NCI-H2171 treated with DMSO at 0.1 percent for 48 hours (cell line): ENCODE data around the gene NPTN.
"Not testable (repeated sequence)": the region's sequence is repeated elsewhere in the genome, so short reads cannot be mapped to it uniquely, and the experiment has no call there.

Experiments used
- DNase-seq: peaks from one replicate; lab custom pipeline; 2025; lab: John Stamatoyannopoulos, UW

NPTN gene

DNA sequence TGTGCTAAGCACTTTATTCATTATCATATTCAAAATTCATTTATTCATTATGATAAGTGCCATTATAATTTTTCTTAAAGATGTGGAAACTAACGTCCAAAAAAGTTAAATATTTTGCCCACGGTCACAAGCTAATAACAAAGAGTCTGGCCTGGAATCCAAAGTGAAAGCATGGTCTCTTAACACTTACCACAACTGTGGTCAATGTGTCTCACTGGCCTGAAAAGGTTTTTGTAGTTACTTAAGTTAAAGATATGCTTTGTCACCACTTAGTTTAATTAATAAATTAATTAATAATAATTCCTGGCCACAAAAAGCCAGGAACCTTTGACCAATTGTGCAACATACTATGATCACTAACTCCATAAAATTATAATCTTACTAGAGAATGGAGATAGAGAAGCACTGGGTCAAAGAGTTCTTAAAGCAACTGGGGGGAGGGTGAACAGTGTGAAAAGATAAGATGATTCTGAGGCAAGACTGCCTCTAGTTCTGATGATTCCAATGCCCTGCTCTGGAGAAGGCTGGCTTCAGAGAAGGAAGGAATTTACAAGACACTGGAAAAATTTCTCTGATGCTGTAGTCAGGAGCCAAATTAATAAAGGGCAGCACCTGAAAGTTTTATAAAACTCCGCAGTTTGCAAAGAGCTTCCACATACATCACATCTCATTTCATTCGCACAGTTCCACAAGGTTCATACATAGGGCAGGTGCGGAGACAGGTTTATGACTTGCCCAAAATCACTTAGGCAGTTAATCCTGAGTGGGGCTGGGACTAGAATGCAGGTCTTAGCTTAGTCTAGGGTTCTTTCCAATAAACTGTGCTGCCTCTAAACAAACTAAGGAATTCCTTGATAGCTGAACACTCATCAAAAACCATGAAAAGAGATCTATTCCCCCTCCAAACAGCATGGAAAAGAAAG is 32.5 kb downstream of the NPTN start:
- no peak for DNase-seq

DNA sequence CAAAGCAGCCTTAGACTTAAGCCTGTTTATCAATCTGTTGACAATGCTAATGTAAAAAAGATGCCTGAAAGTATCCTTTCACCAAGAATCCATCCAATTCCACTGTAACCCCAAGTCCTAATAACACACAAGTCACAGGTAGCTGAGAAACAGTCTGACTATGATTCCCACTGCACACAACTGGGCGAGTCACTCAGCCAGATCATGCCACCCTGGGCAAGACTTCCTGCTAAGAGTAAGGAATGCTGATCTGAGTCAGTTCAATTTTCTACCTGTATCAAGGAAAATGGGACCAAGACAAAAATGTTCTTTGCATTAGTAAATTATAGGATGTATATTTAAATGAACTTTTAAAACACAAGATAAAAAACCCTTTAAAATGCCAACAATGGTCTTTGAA is 33.3 kb downstream of the NPTN start:
- no peak for DNase-seq

DNA sequence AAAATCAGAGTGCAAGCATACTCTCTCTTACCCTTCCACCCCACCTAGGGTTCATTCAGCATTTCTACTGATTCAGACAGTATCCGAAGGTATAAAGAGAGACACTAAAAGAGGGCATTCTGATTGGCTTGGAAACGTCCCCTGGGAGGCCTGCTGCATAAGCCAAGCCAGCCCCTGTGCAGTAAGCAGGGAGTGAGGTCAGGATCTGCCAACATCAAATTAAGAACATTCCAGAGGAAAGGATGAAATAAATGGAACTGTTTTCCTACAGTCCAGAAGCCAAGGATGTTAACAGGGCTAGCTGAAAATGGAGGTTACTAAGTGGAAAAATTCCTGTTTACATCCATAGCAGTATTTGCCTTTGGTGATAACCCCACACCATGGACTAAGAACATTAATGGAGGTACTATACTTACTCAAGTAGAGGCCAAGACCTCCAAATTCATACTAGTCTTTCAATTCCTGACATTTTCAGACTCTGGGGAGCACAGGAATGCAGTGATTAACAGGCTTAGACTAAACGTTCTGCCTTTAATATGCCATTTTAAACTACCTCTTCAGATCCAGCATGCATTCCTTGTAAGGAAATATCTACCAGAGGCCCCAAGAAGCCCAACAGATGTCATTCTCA is 34.5 kb downstream of the NPTN start:
- peak; percentile 20 for DNase-seq

DNA sequence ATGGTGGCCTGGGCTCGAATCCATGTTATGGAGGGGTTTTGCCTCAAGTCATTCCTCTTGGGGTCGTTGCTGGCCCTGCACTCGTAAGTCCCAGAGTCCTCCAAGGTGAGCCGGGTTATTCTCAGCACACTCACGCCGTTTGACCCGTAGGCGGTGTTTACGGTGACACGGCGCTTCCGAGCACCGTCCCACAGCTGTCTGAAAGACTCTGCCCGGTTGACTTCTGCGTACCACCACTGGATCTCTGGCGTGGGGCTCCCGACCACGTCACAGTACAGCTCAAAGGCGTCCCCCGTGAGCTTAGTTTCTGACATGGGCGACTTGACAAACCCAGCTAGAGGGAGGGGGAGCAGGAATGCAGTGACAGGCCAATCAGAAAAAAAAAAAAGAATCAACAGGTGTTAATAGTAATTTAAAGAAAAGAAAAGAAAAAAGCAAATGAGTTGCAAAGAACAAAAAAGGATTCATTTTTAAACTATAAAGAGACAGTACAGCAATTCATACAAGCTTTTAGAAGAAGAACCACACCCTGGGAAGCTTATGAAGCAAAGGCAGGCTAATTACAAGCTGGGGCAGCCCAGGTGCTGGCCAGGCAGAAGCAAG is 36.1 kb downstream of the NPTN start:
- DNase-seq = no peak

DNA sequence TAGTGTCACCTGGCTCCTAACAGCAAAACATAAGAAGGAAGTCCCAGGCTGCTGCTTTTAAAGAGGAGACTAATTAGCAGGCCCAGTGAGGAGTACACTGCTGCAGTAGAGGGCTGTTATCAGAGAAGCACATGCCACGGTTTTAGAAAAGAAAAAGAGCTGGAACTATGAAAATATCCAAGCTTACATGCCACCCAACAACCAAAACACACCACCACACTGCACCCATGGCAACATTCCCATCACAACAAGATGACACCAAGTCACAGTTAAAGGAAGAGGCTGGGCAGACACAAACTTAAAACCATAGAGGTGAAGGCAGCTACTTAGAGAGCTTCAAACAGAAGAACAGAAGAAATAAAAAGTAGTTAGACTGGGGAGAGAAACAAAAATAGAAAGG is 37.0 kb downstream of the NPTN start:
- no peak for DNase-seq

DNA sequence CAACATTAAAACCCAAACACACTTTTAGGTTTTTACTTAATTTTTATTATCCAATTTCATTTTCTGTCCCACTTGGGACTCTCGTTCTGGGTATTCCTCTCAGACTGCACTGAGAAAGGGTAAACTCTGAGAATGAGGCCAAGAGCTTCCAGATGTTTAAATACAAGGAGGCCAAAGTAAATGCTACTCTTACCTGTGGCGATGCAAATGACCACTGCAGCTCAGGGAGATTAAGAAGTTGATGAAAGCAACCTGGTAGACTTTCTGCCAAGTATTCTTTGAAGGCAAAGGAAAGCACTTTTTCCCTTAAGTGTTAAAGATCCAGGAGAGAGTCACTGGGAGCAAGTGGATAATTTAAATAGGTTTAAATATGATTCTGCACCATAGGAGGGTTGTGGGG is 39.1 kb downstream of the NPTN start:
- DNase-seq = no peak

DNA sequence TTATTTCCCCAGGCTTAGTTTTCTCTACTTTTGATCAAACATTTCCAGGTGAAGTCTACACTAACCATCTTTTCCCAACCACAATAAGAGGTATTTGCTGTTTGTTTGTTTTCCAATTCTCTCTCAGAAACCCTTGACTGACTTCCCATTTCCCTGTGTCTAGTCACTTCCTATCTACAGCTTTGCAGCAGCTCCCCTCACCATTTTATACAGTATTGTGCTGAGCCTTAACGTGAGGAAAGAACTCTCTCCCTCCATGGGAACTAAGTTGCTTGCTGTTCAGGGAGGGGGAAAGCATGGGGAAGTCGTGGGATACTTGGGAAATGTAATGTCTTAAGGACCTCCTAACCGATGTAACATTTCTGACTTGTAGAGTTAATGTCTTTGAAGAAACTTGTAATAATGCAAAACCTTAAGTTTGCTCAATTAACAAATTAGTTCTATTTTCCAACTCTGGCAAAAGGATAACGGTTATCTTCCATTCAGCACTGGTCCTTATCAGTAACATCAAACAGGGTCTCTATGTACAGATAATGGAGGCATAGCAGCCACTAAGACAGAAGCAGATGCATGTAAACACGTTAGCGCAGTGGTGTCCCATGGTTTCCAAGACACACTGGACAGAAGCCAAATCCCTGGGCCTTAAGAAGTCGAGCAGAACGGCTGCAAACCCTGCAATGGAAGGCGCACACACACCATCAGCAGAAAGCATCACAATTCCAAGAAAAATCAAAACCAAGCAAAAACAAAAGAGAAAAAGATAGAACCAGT is 39.7 kb downstream of the NPTN start:
- peak; percentile 31 for DNase-seq

DNA sequence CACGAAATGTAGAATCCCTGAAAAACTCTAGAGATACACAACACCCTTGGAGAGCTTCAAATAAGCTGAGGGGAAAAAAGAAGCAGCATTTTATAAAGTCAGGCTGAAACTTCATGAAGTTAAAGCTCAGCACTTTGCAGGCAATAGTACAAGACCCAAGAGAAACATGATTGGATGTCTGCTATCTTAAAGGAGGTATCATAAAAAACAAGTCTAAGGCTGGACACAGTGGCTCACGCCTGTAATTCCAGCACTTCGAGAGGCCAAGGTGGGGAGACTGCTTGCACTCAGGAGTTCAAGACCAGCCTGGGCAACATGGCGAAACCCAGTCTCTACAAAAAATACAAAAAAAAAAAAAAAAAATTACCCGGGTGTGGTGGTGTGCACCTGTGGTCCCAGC is 42.9 kb downstream of the NPTN start:
- DNase-seq = no peak

DNA sequence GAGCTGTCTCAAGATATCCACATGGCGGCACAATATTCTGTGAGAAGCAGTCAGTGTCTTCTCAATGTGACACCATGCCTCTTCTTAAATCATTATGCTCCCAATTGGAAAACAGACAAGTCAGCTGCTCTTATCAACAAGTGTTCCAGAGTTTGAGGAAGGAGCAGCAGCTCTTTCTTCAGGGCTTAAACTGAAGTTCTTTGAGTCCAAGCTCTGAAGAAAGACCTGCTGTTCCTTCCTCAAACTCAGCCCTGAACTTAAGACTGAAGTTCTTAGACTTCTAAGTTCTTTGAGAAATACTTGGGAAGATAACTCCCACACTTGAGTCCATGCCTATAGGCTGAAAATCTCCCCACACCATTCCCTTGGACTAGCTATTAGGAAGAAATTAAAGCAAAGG is 43.4 kb downstream of the NPTN start:
- no peak for DNase-seq

DNA sequence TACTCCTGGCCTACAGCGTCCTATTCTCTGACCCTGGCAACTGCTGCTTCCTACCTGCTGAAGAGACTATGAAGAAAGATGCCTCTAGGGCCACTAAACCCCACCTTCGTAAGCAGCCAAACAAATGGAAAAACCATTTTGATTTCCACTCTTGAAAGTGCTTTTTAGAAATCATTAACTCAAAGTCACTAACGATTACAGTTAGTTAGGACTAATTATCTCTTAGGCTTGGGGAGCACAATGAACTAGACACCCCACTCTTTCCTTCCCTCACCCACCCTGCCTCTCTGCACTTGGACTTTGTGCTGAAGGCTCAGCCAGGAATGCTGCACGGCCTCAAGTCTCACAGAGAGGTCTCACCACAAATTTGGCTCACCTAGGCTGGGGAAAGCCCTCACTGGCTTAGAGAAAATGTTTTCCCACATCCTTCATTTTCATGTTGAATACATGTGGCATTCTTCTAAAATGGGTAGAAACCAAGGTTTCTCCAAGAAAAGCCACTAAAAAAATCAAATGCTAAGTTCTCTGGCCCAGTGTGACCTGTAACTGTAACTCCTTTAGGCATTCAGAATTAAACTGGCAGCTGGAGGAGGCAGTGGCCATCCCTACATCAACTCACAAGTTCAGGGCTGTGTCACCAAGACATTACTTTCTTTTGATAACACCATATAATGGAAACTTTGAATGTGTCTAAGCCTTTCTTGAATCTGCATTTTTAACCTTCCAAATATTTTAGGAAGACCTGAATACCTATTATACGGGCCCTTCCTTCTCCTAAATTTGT is 47.1 kb downstream of the NPTN start:
- no peak for DNase-seq

DNA sequence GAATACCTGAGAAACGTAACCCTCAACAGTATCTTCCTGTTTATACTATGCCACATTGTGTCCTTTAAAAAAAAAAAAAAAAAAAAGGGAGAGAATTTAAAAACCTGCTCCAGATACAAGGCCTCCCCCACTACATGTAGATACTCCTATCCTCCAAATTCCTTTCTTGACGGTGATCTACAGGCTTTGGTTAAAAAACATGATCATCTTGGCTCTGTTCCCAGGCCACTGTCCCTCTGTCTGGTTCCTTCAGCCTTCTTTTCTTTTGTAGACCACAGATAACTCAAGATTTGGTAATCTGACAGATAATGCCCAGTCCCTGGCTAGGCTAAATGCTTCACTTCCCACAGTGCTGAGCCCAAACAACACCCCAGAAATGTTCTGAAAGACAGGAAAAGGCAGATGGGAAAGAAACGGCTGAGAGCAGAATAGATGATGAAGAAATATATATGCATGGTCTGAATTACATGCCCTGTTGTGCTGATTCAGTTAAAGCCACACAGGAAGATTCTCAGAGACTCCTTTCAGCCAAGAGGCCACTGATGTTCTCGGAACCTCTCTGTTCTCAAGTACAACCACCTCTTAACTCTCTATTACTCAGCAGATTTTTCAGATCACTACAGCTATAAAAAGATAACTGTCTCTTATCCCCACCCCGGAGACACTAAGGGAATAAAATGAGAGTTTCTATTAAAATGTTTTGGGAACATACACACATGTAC is 48.3 kb downstream of the NPTN start:
- no peak for DNase-seq

DNA sequence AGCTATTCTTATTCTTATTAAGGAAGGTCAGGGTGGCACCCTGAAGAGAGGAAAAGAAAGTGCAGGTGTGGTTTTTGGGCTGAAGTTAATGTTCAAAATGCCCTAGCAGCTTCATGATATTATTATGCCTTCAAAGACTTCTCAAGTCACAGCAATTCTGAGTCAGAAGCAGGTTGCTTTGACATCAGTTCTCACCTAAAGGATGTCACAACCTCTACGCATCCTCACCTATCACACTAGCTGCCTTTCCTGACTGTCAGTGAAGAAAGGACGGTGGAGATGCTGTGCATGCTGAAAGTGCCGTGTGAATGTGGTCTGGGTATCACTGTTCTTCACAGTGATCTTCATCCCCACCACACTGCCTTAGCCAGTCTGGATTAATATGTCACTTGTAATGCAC is 49.6 kb downstream of the NPTN start:
- no peak for DNase-seq

DNA sequence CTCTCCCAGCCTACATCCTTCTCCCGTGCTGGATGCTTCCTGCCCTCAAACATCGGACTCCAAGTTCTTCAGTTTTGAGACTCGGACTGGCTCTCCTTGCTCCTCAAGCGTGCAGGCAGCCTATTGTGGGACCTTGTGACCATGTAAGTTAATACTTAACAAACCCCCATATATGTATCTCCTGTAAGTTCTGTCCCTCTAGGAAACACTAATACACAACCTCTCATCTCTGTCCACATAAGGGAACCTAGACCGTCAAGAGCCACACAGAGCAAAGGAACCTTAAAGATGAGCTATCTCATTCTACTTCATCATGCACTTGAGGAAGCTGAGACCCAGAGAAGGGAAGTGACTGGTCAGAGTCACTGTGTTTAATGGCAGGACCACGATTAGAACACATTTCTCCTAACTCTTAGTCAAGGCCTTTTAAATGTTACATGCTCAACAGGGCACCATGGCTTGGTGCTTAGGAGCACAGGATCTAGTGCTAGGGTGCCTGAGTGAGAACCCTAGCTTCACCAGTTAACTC is 50.3 kb downstream of the NPTN start:
- DNase-seq = no peak

DNA sequence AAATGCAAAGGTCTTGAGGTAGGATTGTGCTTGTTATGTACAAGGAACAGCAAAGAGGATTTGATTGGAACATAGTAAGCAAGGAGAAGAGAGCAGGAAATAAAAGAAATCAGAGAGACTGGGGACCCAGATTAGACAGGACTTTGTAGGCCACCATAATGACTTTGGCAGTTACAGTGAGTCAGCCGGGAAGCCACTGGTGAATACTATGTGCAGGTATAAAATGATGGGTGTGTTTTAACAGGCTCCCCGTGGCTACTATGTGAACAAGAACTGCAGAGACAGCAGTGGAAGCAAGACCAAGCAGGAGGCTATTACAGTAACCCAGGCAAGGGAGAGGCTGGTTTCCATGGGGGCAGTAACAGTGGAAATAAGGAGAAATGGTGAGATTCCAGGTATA is 55.2 kb downstream of the NPTN start:
- DNase-seq = no peak

DNA sequence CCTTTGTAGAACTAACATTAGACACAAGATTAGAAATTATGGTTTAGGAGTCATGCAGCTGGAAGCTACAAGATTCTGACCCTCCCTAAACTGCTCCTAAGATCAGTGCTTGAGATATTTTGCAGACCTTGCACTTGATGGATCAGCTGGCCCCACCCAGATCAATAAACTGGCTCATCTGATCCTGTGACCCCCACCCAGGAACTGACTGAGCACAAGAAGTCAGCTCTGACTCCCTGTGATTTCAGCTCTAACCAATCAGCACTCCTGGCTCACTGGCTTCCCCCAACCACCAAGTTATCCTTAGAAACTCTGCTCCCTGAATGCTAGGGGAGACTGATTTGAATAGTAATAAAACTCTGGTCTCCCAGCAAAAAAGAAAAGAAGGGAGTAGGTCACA is 55.6 kb downstream of the NPTN start:
- DNase-seq = not testable (repeated sequence)

DNA sequence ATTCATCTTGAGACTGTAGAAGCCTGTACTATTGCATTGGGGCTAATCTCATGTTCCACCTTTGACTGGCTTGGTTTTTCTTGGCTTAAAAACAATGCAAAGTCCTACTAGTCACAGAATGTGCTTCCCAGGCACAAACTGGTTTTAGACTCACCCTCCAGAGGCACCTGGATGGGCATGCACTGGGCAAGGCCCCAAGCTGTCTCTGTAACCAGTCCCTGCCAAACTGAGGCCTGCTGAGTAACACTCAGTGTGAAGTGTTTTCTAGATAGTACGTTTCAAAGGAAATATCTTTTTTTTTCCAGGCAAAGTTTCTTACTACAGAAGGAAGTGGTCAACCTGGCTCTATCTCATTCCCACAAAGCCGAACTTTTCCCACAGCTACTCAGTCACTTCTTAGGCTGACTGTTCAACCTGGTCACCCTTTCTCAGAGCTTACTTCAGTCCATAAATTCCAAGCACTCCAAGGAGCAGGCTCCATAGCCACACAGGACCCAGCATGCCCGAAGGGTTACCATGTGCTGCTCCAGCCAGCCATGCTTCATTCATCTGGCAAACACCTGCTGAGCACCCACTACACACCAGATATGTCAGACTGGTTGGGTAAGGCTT is 57.4 kb downstream of the NPTN start:
- DNase-seq = peak; percentile 25

DNA sequence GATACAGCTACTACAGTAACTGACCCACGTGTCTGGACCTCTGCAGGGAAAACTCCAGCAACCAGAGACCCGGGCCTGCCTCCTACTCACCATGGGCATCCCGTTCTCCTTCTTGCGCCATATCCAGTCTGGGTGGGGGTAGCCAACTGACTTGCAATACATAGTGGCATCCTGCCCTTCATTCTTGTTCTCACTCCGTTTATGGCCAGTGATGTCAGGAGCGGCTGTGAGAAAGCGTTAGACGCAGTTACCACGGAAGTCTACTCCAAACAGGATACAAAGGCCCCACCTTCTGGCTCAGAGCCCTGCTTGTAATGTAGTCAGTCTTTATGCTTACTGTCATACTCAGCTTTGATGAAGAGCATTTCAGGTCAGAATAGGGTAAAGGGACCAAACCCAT is 59.6 kb downstream of the NPTN start:
- DNase-seq = no peak

DNA sequence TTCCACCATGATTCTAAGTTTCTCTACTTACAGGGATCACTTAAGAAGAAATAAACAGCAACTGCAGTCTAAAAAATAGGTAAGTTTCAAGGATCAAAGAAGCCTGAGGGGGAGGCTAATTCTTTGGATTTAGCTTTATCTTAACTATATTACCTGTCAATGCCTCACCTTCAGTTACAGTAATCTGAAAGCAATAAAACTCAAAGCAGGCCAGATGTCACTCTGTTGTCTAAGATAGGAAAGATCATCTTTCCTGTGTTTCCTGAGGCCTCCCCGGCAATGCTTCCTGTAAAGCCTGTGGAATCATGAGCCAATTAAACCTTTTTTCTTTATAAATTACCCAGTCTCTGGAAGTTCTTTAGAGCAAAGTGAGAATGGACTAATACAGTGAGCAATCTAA is 60.2 kb downstream of the NPTN start:
- DNase-seq = peak; percentile 29

DNA sequence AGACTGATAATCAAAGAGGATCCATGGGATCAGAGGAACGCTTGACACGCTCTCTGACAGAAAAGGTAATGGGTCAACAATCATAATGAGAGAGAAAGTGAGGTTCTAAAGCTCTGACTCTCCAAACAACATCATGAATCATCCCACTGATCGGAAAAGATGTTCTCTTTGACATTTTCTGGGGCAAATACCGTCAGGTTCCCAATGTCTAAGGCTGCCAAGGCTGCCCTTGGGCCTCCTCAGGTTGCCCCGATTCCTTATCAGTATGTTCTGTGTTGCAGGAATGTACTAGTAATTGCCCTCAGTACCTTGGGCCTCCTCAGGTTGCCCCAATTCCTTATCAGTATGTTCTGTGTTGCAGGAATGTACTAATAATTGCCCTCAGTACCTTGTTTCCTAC is 60.9 kb downstream of the NPTN start:
- no peak for DNase-seq

DNA sequence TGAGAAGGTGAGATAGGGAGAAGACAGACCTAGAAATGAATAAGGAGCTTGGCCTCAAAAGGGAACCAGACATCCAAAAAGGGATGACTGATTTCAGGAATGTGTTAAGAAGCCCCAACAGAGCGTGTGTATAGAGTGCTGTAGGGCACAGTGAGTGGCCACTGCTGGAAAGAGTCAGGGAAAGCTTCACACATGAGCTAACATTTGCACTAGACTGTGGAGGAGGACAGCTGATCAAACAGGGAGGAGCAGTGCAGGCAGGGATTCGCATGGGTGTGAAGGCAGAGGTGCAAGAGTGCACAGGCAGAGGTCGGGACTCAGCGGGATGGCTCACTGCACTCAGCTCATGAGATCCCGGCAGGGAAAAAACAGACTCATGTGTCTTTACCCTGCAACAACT is 61.8 kb downstream of the NPTN start:
- no peak for DNase-seq
